GM18526 (cell line): ENCODE data around the gene CD2AP.

Experiments used
- POLR2A ChIP-seq: IDR thresholded peaks from 3 replicates; pipeline ENCODE4 v1.6.1; 2011; ENCODE audit not compliant: insufficient read length; ENCODE audit errors: extremely low read depth

Gene CD2AP

GRCh38 chr6:47665112-47665511 lies 187.5 kb downstream of the CD2AP start:
- TF ChIP-seq POLR2A = no peak

GRCh38 chr6:47669684-47670513 lies 192.3 kb downstream of the CD2AP start:
- no peak for TF ChIP-seq POLR2A

GRCh38 chr6:47670851-47671250 lies 193.3 kb downstream of the CD2AP start:
- no peak for TF ChIP-seq POLR2A

- no peak for TF ChIP-seq POLR2A
Observed at GRCh38 chr6:47671777-47672176, 194.2 kb downstream of the CD2AP start.

GRCh38 chr6:47672816-47673215 lies 195.2 kb downstream of the CD2AP start:
- no peak for TF ChIP-seq POLR2A

GRCh38 chr6:47674673-47675072 lies 197.1 kb downstream of the CD2AP start:
- TF ChIP-seq POLR2A = no peak
